NCI-H1048 (cell line): ENCODE results near the gene FOXL2.
"Not testable (repeated sequence)": the region's sequence is repeated elsewhere in the genome, so short reads cannot be mapped to it uniquely, and the experiment has no call there.

ENCODE experiments used
- DNase-seq: peaks from one replicate; lab custom pipeline; 2025; lab: John Stamatoyannopoulos, UW

The FOXL2 gene

GRCh38 chr3:138933068-138933668 lies 13.8 kb downstream of the FOXL2 start:
- DNase-seq: no peak

DNA sequence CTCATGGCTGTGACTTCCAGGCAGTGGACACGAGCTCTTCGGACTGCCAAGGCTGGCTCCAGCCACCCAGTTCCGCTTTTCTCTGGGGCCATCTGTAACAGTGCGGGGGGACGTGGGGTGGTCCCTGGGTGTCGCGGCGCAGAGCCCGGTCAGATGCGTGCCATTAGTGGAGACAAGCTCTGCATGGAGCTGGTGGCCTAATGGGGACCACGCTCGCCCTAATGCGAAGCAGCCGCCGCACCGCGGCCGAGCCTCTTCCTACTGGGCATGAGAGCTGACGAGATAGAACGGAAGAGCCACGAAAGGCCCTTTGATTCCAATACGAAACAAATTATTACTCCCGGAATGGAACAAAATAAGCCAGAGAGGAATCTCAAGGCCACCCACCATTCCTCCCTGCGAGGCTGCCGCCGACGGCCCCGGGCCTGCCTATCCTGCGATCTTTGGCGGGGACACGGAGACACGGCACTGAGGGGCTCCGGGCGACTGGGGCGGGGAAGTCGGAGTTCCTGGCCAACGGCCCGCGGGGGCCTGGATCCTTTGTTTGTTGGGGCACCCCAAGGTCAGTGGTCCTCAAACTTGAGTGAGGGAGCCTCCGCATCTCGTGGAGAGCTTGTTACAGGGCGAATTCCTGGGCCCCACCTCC lies 18.1 kb downstream of the FOXL2 start:
- DNase-seq: no peak

DNA sequence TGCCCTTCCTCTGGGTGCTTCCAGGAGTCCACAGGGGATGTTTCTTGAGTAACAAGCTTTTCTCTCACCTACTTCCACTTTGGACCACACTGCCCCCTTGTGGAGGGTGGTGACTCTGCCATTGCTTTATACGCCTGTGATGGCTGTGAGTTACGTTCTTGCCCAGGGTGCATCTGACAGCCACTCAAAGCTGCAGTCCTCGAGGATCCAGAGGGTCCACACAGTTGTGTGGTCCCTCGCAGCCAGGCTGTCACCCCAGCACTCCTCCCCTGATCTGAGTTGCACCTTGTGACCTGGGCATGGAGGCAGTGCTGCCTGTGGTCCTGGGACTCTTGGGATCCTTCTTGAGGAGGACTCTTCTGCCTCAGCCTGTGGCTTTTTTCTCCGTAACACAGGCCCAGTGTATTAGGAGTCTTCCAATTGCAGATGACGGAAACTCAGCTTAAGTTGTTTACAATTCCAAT lies 23.4 kb downstream of the FOXL2 start:
- peak; percentile 69 for DNase-seq

DNA sequence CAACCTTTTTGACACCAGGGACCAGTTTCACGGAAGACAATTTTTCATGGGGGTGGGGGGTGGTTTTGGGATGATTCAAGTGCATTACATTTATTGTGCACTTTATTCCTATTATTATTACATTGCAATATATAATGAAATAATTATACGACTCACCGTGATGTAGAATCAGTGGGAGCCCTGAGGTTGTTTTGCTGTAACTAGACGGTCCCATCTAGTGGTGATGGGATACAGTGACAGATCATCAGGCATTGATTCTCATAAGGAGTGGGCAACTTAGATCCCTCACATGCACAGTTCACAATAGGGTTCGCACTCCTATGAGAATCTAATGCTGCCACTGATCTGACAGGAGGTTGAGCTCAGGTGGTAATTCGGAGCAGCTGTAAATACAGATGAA lies 24.5 kb downstream of the FOXL2 start:
- DNase-seq: not testable (repeated sequence)

GRCh38 chr3:138921316-138922292 lies 25.3 kb downstream of the FOXL2 start:
- DNase-seq: no peak

DNA sequence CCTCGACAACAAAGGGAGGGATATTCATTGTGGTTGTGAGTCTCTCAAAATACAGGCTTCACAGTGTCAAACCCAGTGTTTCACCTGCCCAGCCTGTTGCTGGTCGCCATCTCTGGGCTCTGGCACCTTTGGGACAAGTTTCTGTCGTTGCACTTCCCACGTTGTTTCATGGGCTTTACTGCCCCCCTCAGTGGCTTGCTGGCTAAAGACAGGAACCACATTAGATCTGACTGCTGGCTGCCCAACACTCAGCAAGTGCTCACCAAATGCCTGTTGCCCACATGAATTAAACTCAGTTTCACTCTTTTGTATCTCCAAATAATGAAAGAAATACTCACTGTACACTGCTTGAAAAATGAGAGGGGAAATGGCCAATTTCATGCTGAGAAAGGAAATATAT lies 27.6 kb downstream of the FOXL2 start:
- DNase-seq: no peak

DNA sequence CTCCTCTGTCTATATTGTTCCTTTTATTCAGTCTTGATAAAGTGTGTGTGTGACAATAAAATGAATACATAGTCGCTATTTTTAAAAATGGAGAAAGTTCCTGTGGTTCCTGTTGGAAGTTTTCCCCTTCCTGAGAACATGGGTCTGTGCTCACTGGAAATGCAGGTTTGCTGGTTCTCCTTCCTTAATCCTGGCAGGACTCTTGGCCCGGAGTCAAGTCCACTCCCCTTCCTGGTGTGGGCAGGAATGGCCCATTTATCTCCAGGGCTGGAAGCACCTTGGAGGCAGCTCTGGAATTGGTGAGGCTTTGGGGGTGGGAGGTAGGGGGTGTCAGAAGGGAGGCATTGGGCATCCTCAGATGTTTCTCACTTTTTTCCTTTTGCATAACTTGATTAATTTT lies 30.1 kb downstream of the FOXL2 start:
- DNase-seq: no peak

DNA sequence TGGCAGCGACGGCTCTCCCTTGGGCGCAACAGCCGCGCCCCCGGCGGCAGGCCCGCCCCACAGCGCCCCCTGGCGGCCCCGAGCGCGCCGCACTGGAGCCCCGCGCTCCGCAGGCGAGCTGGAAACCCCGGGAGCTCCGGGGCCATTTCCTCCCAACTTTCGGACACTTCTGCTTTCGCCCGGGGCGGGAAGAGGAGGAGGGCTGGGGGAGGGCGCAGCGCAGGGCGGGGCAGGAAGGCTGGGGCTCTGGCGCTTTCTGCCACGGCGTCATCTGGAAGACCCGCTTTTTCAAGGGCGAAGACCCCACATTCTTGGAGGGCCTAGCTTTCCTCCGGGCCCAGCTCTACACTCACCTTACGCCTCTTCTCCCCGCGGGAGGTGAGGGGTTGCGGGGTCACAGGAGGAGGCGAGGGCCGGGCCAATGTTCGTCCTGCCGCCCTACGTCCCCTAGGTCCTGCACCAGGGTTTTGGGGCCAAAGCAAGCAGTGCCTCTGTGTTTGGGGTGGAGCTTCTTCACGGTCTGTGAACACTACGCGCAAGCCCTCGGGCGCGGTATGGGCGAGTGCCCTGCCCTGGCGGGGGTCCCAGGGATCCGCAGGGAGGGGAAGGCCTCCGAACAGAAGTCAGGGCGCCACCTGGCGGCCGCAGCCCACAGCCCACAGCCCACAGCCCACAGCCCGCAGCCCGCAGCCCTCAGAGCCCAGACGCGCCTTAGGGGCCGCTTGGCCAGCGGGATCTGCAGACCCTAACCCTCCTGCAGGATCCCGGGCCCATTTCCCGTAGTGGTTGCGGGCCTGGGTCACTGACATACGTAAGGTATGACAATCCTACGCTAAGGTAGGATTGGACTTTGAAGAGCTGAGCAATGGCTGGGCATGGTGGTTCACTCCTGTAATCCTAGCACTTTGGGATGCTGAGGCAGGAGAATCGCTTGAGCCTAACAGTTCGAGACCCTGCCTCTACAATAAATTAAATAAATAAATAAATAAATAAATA lies 31.1 kb downstream of the FOXL2 start:
- DNase-seq: peak; percentile 68

GRCh38 chr3:138914870-138915502 lies 32.0 kb downstream of the FOXL2 start:
- DNase-seq: no peak

GRCh38 chr3:138913766-138914165 lies 33.2 kb downstream of the FOXL2 start:
- DNase-seq: no peak

GRCh38 chr3:138912237-138912636 lies 34.7 kb downstream of the FOXL2 start:
- no peak for DNase-seq

DNA sequence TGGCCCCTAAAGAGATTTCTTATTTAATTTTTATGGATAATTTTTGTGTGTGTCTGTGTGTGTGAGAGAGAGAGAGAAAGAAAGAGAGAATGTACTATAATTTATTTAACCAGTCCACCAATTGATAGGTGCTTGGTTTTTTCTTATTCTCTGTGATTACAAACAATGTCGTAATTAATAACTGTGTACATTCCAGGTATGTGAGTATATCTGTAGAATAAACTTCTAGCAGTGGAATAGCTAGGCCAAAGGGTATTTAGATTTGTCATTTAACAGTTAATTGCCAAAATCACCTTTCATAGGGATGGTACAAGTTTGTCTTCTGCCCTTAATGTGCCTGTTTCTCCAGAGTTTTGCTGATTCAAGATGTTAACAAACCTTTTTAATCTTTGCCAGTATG lies 35.3 kb downstream of the FOXL2 start:
- no peak for DNase-seq

DNA sequence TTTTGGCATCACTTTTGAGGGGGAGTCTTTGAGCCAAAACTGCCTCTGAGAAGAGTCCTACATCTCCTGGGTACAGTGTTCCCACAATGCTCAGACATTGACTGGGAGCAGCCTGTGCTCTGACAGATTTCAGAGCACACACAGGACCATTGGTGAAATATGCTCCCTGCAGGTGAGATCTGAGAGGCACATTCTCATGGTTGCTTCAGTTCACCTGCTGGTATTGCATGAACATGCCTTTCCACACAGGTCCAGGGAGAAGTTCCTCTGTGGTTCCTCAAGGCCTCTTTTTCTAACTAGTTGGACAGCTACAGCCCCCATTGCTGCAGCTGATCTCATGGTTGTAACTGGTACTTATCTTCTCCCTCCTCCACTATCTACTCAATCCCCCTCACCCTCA lies 37.0 kb downstream of the FOXL2 start:
- no peak for DNase-seq

DNA sequence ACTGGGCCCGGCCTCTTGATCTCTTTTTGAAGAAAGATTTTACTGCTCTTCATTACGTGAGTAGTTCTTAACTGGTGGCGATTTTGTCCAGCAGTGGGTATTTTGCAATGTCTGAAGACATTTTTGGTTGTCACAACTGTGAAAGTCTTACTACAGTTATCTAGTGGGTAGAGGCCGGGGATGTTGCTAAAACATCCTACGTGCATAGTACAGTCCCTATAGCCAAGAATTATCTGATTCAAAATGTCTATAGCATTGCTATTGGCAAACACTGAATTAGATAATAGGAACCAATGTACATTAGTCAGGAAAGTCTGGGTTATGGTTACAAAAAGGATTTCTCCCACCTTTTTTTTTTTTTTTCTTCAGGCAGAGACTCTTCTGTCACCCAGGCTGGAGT lies 38.1 kb downstream of the FOXL2 start:
- no peak for DNase-seq

DNA sequence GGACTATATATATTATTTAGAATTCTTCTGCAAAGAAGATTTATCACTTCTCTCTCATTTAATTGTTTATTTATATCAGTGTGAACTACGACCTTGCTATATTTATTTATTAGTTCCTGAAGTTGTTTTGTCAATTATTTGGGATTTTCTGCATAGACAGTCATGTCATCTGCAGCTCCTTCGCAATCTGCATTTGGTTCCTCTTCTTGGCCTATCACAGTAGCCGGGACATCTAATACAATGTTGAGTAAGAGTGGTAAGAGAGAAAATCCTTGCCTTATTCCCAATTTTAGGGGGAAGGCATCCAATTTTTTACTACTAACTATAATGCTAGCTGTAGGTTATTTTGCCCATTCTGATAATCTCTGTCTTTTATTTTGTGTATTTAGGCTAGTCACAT lies 39.4 kb downstream of the FOXL2 start:
- no peak for DNase-seq

GRCh38 chr3:138902171-138902570 lies 44.8 kb downstream of the FOXL2 start:
- DNase-seq: no peak

GRCh38 chr3:138901567-138901966 lies 45.4 kb downstream of the FOXL2 start:
- DNase-seq: no peak

- no peak for DNase-seq
These were observed 47.5 kb downstream of the FOXL2 start for GRCh38 chr3:138899351-138899991.

DNA sequence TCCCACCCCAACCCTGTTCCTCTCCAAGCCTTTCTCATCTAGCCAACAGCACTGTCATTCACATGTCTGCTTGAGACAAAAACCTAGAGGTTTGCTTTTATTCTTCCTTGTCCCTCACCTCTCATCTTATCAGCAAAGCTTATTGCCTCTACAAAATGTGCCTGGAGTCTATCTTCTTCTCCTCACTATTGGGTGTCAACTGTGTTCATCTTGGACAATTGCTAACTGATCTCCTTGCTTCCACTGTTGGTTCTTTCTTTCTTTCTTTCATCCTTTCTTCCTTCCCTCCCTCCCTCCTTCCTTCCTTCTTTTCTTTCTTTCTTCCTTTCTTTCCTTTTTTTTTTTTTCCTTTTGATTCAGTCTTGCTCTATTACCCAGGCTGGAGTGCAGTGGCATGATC lies 48.2 kb downstream of the FOXL2 start:
- no peak for DNase-seq

- no peak for DNase-seq
These were observed 48.6 kb downstream of the FOXL2 start for GRCh38 chr3:138898301-138898700.
